Measurements from ENCODE around the gene CDC42BPB. TPM values are rescaled to one million over a fixed set of nuclear protein-coding genes. Genes with fewer than 3 reads are reported as not detected.

The CDC42BPB gene
- total and polyA plus RNA-seq, 11 donors = 31.1 to 124 (median 68.9) TPM

DNA sequence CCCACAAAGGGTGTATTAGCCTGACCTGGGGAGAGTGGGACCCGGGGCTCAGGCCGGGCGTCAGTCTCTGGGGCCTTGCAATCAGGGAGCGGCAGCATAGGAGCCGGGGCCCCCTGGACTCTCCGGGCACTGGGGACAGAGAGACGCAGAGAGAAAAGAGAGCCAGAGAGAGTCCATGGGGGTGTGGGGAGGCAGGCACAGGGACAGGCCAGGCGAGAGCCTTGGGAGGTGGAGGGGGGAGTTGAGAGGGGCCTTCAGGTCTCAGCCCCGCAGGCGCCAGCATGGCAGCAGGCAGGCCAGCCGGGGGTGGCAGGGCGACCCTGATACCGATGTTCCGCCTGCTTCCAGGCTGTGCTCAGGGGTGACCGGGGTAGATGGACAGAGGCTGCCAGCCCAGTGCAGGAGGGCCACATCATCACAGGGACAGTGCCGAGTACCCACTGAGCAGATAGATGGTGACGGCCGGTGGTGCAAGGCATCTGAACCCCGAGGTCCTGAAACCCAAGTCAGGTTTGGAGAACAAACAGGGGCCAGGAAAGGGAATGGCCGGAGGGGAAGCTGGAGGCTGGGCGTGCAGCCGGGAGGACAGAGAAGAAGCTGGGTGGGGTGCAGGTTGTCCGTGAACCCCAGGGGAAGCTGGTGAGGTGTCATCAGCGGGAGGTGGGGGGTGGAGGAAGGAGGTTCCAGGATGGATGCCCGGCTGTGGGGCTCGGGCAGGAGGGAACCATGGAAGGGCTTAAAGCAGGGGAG is 40.1 kb upstream of the CDC42BPB start:
- no peak for TF ChIP-seq POLR2A (IDR thresholded peaks at IDR 0.05)
- no peak for TF ChIP-seq CTCF (IDR thresholded peaks at IDR 0.05)
- no peaks in the 10 kb centered on the region for H3K9me3 ChIP-seq
- H3K4me1 ChIP-seq = peaks cover 0 to 20% (median 5%) of the 10 kb centered on the region in 12 donors
- DNase-seq (peak in 2 of 5 donors; percentile 4 to 54), ATAC-seq (no peak)
- H3K27ac ChIP-seq = no peak overlapping the region
- intact Hi-C loops (cut with DNase I) = loop anchor here in 2 of 10 donors (10.0 kb wide), 1 partner anchor 403 kb away; no protein-coding TSS in a partner anchor
- peaks cover 0 to 41% (median 19%) of the 10 kb centered on the region in 9 donors for H3K27me3 ChIP-seq
- H3K4me3 ChIP-seq = no peak overlapping the region
- 81 to 88% (median 83%) methylated on average over 26 of the region's 26 CpGs for WGBS, 4 donors
- no peaks in the 10 kb centered on the region for H3K36me3 ChIP-seq

DNA sequence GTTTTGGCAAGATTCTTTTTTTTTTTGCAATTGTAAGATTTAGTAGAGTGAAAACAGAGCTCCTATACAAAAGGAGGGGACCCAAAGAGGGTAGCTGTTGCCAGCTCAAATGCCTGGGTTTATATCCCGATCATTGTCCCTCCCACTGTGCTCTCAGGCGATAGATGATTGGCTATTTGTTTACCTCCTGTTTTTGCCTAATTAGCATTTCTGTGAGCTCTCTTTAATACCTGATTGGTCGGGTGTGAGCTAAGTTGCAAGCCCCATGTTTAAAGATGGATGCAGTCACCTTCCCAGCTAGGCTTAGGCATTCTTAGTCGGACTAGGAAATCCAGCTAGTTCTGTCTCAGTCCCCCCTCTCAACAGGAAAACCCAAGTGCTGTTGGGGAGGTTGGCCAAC is 39.0 kb upstream of the CDC42BPB start:
- Histone ChIP-seq H3K9me3 (no peaks in the 10 kb centered on the region), H3K4me1 (peaks cover 0 to 23% (median 3%) of the 10 kb centered on the region in 12 donors), H3K4me3 (no peak overlapping the region), H3K36me3 (no peaks in the 10 kb centered on the region), H3K27ac (no peak overlapping the region), H3K27me3 (peaks cover 0 to 36% (median 9%) of the 10 kb centered on the region in 9 donors)
- intact Hi-C loops (cut with DNase I) = loop anchor here in 2 of 10 donors (10.0 kb wide), 1 partner anchor 402 kb away; no protein-coding TSS in a partner anchor
- DNase-seq (no peak), ATAC-seq (no peak)
- TF ChIP-seq CTCF (IDR thresholded peaks at IDR 0.05) = no peak
- no peak for TF ChIP-seq POLR2A (IDR thresholded peaks at IDR 0.05)
- 68 to 74% (median 72%) methylated on average over 4 of the region's 4 CpGs for WGBS, 4 donors

GRCh38 chr14:103095210-103095778 is 37.9 kb upstream of the CDC42BPB start:
- Histone ChIP-seq H3K4me1 (peaks cover 0 to 32% (median 6%) of the 10 kb centered on the region in 12 donors), H3K27me3 (peaks cover 0 to 32% (median 6%) of the 10 kb centered on the region in 9 donors), H3K27ac (peak overlapping the region in 2 of 12 donors; percentile 53 to 69), H3K4me3 (peak overlapping the region in 3 of 12 donors; percentile 28 to 44 (median 30)), H3K9me3 (no peaks in the 10 kb centered on the region), H3K36me3 (no peaks in the 10 kb centered on the region)
- ATAC-seq (no peak), DNase-seq (peak in 1 of 5 donors; percentile 40)
- intact Hi-C loops (cut with DNase I) = loop anchor here in 2 of 10 donors (10.0 kb wide), 1 partner anchor 400 kb away; no protein-coding TSS in a partner anchor
- WGBS, 4 donors = 82 to 92% (median 92%) methylated on average over 6 to 11 of the region's 11 CpGs
- TF ChIP-seq POLR2A (IDR thresholded peaks at IDR 0.05) (no peak), CTCF (IDR thresholded peaks at IDR 0.05) (no peak)
